Measurements from ENCODE around the gene SECISBP2. TPM values are rescaled to one million over a fixed set of nuclear protein-coding genes. Genes with fewer than 3 reads are reported as not detected.
"Not testable (repeated sequence)": the region's sequence is repeated elsewhere in the genome, so short reads cannot be mapped to it uniquely, and the experiment has no call there.

SECISBP2 gene
- total RNA-seq, 1 donor from 2014 or later = 118 TPM

- H4K20me1 ChIP-seq (ENCODE audit: low read depth) = no peaks in the 10 kb centered on the region
- H3K9ac ChIP-seq = no peak overlapping the region
- H3F3A ChIP-seq (ENCODE audit: low read depth) = peaks cover 21% of the 10 kb centered on the region
- peaks cover 5% of the 10 kb centered on the region for H3K9me3 ChIP-seq (ENCODE audit: low read depth)
- peaks cover 8% of the 10 kb centered on the region for H3K27me3 ChIP-seq
- Mint-ChIP-seq H3K27me3 (ENCODE audit: insufficient read depth, low read depth) (peaks cover 2% of the 10 kb centered on the region), H3K27ac (no peak overlapping the region), H3K4me3 (no peak overlapping the region), H3K36me3 (peaks cover 5% of the 10 kb centered on the region), H3K4me1 (peaks cover 8% of the 10 kb centered on the region), H3K9me3 (peaks cover 19% of the 10 kb centered on the region)
- no peak overlapping the region for H3K27ac ChIP-seq
- H3K4me2 ChIP-seq = no peak overlapping the region
- no peak for TF ChIP-seq EZH2 (IDR thresholded peaks at IDR 0.05)
- no peak for TF ChIP-seq CTCF (IDR thresholded peaks at IDR 0.05)
- TF ChIP-seq EZH2phosphoT487 (IDR thresholded peaks at IDR 0.05) = no peak
- H3K79me2 ChIP-seq (ENCODE audit: low read depth) = no peaks in the 10 kb centered on the region
- no peak for DNase-seq (ENCODE audit: low spot score)
- H2AFZ ChIP-seq (replicated peaks) = no peak overlapping the region
- H3K36me3 ChIP-seq = no peaks in the 10 kb centered on the region
- H3K4me1 ChIP-seq = peaks cover 15% of the 10 kb centered on the region
- no peak overlapping the region for H3K4me3 ChIP-seq
Measured at GRCh38 chr9:89291741-89292140, 26.6 kb upstream of the SECISBP2 start.

DNA sequence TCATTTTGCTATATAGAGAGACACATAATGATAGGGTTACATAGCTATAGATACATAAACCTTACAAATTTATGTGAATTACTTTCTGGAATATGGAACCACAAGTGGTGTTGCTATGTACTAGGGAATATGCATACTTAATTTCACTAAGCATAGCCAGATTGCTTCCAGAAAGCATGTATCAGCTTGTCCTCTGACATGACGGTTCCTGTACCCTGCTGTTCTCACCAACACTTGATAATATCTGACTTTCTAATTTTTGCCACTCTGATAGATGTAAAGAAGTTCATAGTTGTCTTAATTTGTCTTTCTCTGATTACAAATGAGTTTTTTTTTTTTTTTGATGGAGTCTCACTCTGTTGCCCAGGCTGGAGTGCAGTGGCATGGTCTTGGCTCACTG, 25.3 kb upstream of the SECISBP2 start:
- peaks cover 9% of the 10 kb centered on the region for H3K4me1 Mint-ChIP-seq
- H4K20me1 ChIP-seq (ENCODE audit: low read depth) = no peaks in the 10 kb centered on the region
- no peak overlapping the region for H3K27ac ChIP-seq
- no peak overlapping the region for H3K9ac ChIP-seq
- no peaks in the 10 kb centered on the region for H3K36me3 ChIP-seq
- H3K4me2 ChIP-seq = no peak overlapping the region
- H3K9me3 ChIP-seq (ENCODE audit: low read depth) = peaks cover 5% of the 10 kb centered on the region
- peaks cover 21% of the 10 kb centered on the region for H3F3A ChIP-seq (ENCODE audit: low read depth)
- H3K27me3 Mint-ChIP-seq (ENCODE audit: insufficient read depth, low read depth) = peaks cover 2% of the 10 kb centered on the region
- peaks cover 2% of the 10 kb centered on the region for H3K36me3 Mint-ChIP-seq
- H3K27me3 ChIP-seq = peaks cover 8% of the 10 kb centered on the region
- no peaks in the 10 kb centered on the region for H3K79me2 ChIP-seq (ENCODE audit: low read depth)
- peaks cover 20% of the 10 kb centered on the region for H3K9me3 Mint-ChIP-seq
- no peak overlapping the region for H3K4me3 Mint-ChIP-seq
- H3K4me1 ChIP-seq = peaks cover 15% of the 10 kb centered on the region
- no peak overlapping the region for H3K27ac Mint-ChIP-seq
- no peak for DNase-seq (ENCODE audit: low spot score)
- H2AFZ ChIP-seq (replicated peaks) = no peak overlapping the region
- no peak overlapping the region for H3K4me3 ChIP-seq
- TF ChIP-seq EZH2 (IDR thresholded peaks at IDR 0.05) (no peak), EZH2phosphoT487 (IDR thresholded peaks at IDR 0.05) (no peak), CTCF (IDR thresholded peaks at IDR 0.05) (no peak)

- DNase-seq (ENCODE audit: low spot score) = peak; percentile 46
- Mint-ChIP-seq H3K4me3 (no peak overlapping the region), H3K27ac (peak overlapping the region; percentile 65), H3K27me3 (ENCODE audit: insufficient read depth, low read depth) (peaks cover 4% of the 10 kb centered on the region), H3K36me3 (peaks cover 2% of the 10 kb centered on the region), H3K9me3 (peaks cover 18% of the 10 kb centered on the region), H3K4me1 (peaks cover 7% of the 10 kb centered on the region)
- Histone ChIP-seq H3K79me2 (ENCODE audit: low read depth) (no peaks in the 10 kb centered on the region), H3K4me1 (peaks cover 11% of the 10 kb centered on the region), H3K27me3 (peaks cover 8% of the 10 kb centered on the region), H3K27ac (peak overlapping the region; percentile 58), H3K4me3 (peak overlapping the region; percentile 13), H2AFZ (replicated peaks) (peak overlapping the region; percentile 87), H3K9me3 (ENCODE audit: low read depth) (peaks cover 5% of the 10 kb centered on the region), H3K36me3 (no peaks in the 10 kb centered on the region), H3F3A (ENCODE audit: low read depth) (peaks cover 21% of the 10 kb centered on the region), H3K9ac (no peak overlapping the region), H3K4me2 (peak overlapping the region; percentile 60), H4K20me1 (ENCODE audit: low read depth) (no peaks in the 10 kb centered on the region)
- TF ChIP-seq EZH2phosphoT487 (IDR thresholded peaks at IDR 0.05) (no peak), CTCF (IDR thresholded peaks at IDR 0.05) (no peak), EZH2 (IDR thresholded peaks at IDR 0.05) (no peak)
Measured at GRCh38 chr9:89295400-89295799, 22.9 kb upstream of the SECISBP2 start.

DNA sequence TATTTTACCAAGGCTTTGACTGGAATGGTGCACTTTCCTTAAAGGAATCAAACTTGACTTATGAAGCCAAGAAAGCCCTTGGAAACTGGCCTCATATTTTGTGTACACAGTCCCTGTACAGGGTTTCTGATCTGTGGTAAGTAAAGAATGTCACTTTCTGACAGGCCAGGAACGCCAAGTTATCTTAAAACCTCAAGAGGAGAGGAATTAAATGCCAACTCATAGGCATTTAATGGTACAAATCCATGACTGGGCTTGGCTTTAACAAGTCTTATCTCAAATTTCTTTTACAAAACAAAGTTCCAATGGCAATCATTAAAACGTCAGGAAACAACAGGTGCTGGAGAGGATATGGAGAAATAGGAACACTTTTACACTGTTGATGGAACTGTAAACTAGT, 16.3 kb upstream of the SECISBP2 start:
- H3K4me3 Mint-ChIP-seq; H3F3A ChIP-seq (ENCODE audit: low read depth); H3K27me3 ChIP-seq; H3K4me3 ChIP-seq; H3K4me1 ChIP-seq; H3K27ac Mint-ChIP-seq; H3K79me2 ChIP-seq (ENCODE audit: low read depth); H4K20me1 ChIP-seq (ENCODE audit: low read depth); H3K27ac ChIP-seq; DNase-seq (ENCODE audit: low spot score); H3K9me3 ChIP-seq (ENCODE audit: low read depth); H3K36me3 Mint-ChIP-seq; H3K4me2 ChIP-seq; H2AFZ ChIP-seq (replicated peaks); H3K36me3 ChIP-seq; H3K9ac ChIP-seq; H3K27me3 Mint-ChIP-seq (ENCODE audit: insufficient read depth, low read depth); H3K9me3 Mint-ChIP-seq; H3K4me1 Mint-ChIP-seq: not testable (repeated sequence)
